Measurements from ENCODE around the gene DNAI1. TPM values are rescaled to one million over a fixed set of nuclear protein-coding genes. Genes with fewer than 3 reads are reported as not detected.

DNAI1 gene
- total and polyA plus RNA-seq, 2 of the 4 experiments (the other 2 are of a cell fraction): not detected

DNA sequence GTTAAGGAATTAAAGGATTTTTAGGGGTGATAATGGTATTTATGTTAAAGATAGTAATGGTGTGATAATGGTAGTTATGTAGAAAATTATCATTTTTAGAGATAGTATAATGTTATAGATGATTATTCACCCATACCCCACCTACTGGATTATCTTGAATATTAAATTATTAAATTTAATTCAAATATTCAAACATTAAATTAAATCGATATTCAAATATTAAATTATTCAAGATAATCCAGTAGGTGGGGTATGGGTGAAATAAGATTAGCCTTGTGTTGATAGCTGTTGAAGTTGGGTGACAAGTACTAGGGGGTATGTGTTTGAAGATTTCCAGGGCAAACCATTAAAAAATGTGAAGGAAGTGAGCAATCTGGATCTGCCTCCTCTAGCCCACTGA, 15.8 kb upstream of the DNAI1 start:
- in situ Hi-C loops (cut with MboI; ENCODE audit: low sequenced_read_pairs) (no loop called here), dilution Hi-C loops (cut with HindIII; ENCODE audit: low sequenced_read_pairs, unreplicated experiment) (no loop called here)
- peaks cover 63% of the 10 kb centered on the region for H4K20me1 ChIP-seq (ENCODE audit: insufficient read depth, low read length)

More for the DNA sequence above, 15.8 kb upstream of the DNAI1 start:
- Histone ChIP-seq H3K18ac (ENCODE audit: low read depth, low read length) (no peak overlapping the region), H2AK9ac (replicated peaks; ENCODE audit: low read depth, low read length, poor library complexity) (no peak overlapping the region), H3K9me3 (ENCODE audit: control insufficient read depth, insufficient read depth, low read length) (no peaks in the 10 kb centered on the region), H3K56ac (ENCODE audit: extremely low read depth, insufficient read depth, low read length) (no peak overlapping the region), H2BK20ac (ENCODE audit: low read depth, low read length) (no peak overlapping the region), H2AFZ (replicated peaks; ENCODE audit: low read length, poor library complexity) (no peak overlapping the region), H2AK5ac (ENCODE audit: low read depth, low read length) (no peak overlapping the region), H3K4ac (ENCODE audit: low read depth, low read length) (no peak overlapping the region), H3K4me1 (ENCODE audit: control insufficient read depth, insufficient read depth, low read length) (peaks cover 14% of the 10 kb centered on the region), H4K5ac (ENCODE audit: low read depth, low read length) (no peak overlapping the region), H3K27me3 (ENCODE audit: control insufficient read depth, insufficient read depth, low read length) (no peaks in the 10 kb centered on the region), H3K79me1 (ENCODE audit: low read depth in 1 of 2, low read length in 2 of 2) (peaks cover 21 to 63% of the 10 kb centered on the region in 2 experiments), H3K4me3 (ENCODE audit: insufficient read depth, low read depth, low read length) (no peak overlapping the region), H2BK5ac (ENCODE audit: low read depth, low read length, poor library complexity, severe bottlenecking) (no peak overlapping the region), H4K91ac (ENCODE audit: insufficient read depth, low read depth, low read length) (no peak overlapping the region), H2BK15ac (ENCODE audit: low read depth, low read length) (no peak overlapping the region), H3K36me3 (ENCODE audit: control insufficient read depth, insufficient read depth, low read length) (peaks cover 2% of the 10 kb centered on the region; the same call in 1 of the 2 replicates), H3K4me2 (ENCODE audit: low read depth, low read length) (no peak overlapping the region), H3K9ac (ENCODE audit: low read depth, low read length) (no peak overlapping the region), H3K14ac (replicated peaks; ENCODE audit: low read depth, low read length) (no peak overlapping the region), H4K8ac (ENCODE audit: low read depth in 2 of 2, low read length in 2 of 2) (no peak overlapping the region), H2BK120ac (ENCODE audit: low read depth, low read length) (no peak overlapping the region), H3K23ac (ENCODE audit: low read depth, low read length) (no peak overlapping the region), H3K27ac (ENCODE audit: insufficient read depth, low read length) (no peak overlapping the region), H3K9me1 (ENCODE audit: insufficient read depth, low read length) (peaks cover 15% of the 10 kb centered on the region; the same call in 1 of the 2 replicates)
- ATAC-seq (ENCODE audit: low read depth) (no peak), DNase-seq (no peak)
- TF ChIP-seq RAD21 (IDR thresholded peaks at IDR 0.05; ENCODE audit: low read length): no peak
- no peak for TF ChIP-seq BHLHE40 (IDR thresholded peaks at IDR 0.05; ENCODE audit: low read depth, low read length)
- TF ChIP-seq, protein P1, sequence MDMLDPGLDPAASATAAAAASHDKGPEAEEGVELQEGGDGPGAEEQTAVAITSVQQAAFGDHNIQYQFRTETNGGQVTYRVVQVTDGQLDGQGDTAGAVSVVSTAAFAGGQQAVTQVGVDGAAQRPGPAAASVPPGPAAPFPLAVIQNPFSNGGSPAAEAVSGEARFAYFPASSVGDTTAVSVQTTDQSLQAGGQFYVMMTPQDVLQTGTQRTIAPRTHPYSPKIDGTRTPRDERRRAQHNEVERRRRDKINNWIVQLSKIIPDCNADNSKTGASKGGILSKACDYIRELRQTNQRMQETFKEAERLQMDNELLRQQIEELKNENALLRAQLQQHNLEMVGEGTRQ (IDR thresholded peaks at IDR 0.05; ENCODE audit: low read depth, low read length): no peak
- TF ChIP-seq MXI1 (IDR thresholded peaks at IDR 0.05; ENCODE audit: borderline replicate concordance, low read depth, low read length): no peak
- TF ChIP-seq, protein P2, sequence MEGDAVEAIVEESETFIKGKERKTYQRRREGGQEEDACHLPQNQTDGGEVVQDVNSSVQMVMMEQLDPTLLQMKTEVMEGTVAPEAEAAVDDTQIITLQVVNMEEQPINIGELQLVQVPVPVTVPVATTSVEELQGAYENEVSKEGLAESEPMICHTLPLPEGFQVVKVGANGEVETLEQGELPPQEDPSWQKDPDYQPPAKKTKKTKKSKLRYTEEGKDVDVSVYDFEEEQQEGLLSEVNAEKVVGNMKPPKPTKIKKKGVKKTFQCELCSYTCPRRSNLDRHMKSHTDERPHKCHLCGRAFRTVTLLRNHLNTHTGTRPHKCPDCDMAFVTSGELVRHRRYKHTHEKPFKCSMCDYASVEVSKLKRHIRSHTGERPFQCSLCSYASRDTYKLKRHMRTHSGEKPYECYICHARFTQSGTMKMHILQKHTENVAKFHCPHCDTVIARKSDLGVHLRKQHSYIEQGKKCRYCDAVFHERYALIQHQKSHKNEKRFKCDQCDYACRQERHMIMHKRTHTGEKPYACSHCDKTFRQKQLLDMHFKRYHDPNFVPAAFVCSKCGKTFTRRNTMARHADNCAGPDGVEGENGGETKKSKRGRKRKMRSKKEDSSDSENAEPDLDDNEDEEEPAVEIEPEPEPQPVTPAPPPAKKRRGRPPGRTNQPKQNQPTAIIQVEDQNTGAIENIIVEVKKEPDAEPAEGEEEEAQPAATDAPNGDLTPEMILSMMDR (conservative IDR thresholded peaks at IDR 0.05; ENCODE audit: low read depth, low read length): no peak
- no peak for TF ChIP-seq SMC3 (IDR thresholded peaks at IDR 0.05; ENCODE audit: low read depth, low read length)
- TF ChIP-seq RFX5 (IDR thresholded peaks at IDR 0.05; ENCODE audit: low read depth, low read length): no peak
- no peak for TF ChIP-seq FOS (IDR thresholded peaks at IDR 0.05; ENCODE audit: low read depth, low read length)
- no peak for TF ChIP-seq POLR2A (IDR thresholded peaks at IDR 0.05; ENCODE audit: low read depth, low read length)
- TF ChIP-seq, protein P3, sequence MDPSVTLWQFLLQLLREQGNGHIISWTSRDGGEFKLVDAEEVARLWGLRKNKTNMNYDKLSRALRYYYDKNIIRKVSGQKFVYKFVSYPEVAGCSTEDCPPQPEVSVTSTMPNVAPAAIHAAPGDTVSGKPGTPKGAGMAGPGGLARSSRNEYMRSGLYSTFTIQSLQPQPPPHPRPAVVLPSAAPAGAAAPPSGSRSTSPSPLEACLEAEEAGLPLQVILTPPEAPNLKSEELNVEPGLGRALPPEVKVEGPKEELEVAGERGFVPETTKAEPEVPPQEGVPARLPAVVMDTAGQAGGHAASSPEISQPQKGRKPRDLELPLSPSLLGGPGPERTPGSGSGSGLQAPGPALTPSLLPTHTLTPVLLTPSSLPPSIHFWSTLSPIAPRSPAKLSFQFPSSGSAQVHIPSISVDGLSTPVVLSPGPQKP (IDR thresholded peaks at IDR 0.05; ENCODE audit: borderline replicate concordance, low read depth, low read length): no peak
- TF ChIP-seq CHD1 (IDR thresholded peaks at IDR 0.05; ENCODE audit: low read depth, low read length): no peak
- no peak for TF ChIP-seq NFE2L2 (IDR thresholded peaks at IDR 0.05; ENCODE audit: low read depth, low read length)
- no peak for TF ChIP-seq CEBPB (IDR thresholded peaks at IDR 0.05; ENCODE audit: low read depth, low read length)
- no TSS peak for BruUV-seq (replicated peaks)
- intact Hi-C loops (cut with micrococcal nuclease): no loop called here
- no CpG with 5 or more reads among the region's 1 CpG for WGBS, 2 experiments (ENCODE audit: extremely low coverage in 2 of 2, insufficient read length in 1 of 2)
- ChIA-PET CTCF (no interaction called here), POLR2A (ENCODE audit: unreplicated experiment) (no interaction called here)

Measured in IMR-90 (cell line).